ENCODE data around the gene PDGFC.
"Not testable (repeated sequence)": the region's sequence is repeated elsewhere in the genome, so short reads cannot be mapped to it uniquely, and the experiment has no call there.

Gene PDGFC

DNA sequence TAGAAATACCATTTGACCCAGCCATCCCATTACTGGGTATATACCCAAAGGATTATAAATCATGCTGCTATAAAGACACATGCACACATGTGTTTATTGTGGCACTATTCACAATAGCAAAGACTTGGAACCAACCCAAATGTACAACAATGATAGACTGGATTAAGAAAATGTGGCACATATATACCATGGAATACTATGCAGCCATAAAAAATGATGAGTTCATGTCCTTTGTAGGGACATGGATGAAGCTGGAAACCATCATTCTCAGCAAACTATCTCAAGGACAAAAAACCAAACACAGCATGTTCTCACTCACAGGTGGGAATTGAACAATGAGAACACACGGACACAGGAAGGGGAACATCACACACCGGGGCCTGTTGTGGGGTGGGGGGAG is 39.2 kb downstream of the PDGFC start:
- not testable (repeated sequence) for H3K4me1 ChIP-seq (ENCODE audit: insufficient read depth, low read length)

DNA sequence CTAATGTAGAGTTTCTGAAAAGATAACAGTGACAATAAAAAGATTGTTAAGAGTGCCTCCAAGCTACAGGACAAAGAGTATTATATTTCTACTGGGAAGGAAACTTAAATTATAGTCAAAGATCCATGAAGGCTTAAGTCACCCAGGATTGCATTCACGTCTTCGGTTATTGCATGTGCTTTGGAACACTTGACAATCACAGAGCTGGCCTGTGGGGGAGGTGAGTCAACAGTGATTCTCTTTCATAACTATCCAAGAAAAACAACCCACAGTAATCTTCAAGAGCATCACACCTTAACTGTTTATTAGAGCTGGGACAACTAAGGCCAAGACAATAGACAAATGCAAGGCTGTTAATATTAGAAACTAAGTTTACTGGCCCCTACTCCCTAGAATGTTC is 40.3 kb downstream of the PDGFC start:
- Histone ChIP-seq H3K9ac (ENCODE audit: low read depth, low read length) (no peak overlapping the region), H3K9me3 (ENCODE audit: insufficient read depth, low read depth, low read length) (no peaks in the 10 kb centered on the region), H3K27ac (ENCODE audit: low read depth, low read length) (no peak overlapping the region), H3K36me3 (ENCODE audit: insufficient read depth, low read length) (no peaks in the 10 kb centered on the region), H3K27me3 (ENCODE audit: insufficient read depth, low read length) (no peaks in the 10 kb centered on the region), H3K4me1 (ENCODE audit: insufficient read depth, low read length) (no peaks in the 10 kb centered on the region), H3K4me3 (ENCODE audit: low read length) (no peak overlapping the region)
- 100% methylated on average over 2 of the region's 2 CpGs for WGBS

More for the DNA sequence above, 39.2 kb downstream of the PDGFC start:
- not testable (repeated sequence) for H3K36me3 ChIP-seq (ENCODE audit: insufficient read depth, low read length); H3K4me3 ChIP-seq (ENCODE audit: low read length); H3K27me3 ChIP-seq (ENCODE audit: insufficient read depth, low read length); H3K27ac ChIP-seq (ENCODE audit: low read depth, low read length); H3K9me3 ChIP-seq (ENCODE audit: insufficient read depth, low read depth, low read length); H3K9ac ChIP-seq (ENCODE audit: low read depth, low read length)
- WGBS: no CpG with 5 or more reads among the region's 2 CpGs

DNA sequence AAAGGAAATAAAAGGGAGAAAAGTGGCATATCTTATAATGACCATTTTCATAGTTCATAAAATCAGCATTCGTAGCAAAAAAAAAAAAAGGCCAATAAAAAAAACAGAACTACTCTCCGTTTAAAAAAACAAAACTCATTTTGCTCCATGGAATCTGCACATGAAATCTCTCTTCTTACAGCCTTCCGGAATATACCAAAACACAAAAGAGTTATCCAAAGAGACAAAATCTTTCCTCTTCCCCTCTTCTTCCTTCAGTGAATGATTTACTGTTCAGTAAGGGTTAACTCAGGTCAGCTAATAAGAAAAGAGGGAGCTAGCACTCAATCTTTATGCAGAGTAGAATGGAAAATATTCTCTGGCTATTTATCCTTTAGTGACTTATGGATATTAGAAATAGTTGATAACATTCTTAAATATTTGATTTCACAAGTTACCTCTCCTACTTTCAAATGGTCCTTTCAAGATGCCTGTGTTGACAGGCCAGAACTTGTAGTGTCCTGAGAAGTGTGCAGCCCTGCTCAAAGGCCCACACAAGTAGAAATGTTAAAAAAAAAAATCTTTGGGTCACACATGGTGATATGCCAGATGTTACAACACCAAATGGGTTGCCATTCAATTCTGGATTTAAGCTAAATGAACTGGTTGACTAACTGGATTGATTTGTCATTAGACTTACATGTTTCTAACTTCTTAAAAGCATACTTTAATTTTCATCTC is 42.1 kb downstream of the PDGFC start:
- H3K36me3 ChIP-seq (ENCODE audit: insufficient read depth, low read length): no peaks in the 10 kb centered on the region
- no peaks in the 10 kb centered on the region for H3K27me3 ChIP-seq (ENCODE audit: insufficient read depth, low read length)
- H3K9ac ChIP-seq (ENCODE audit: low read depth, low read length): no peak overlapping the region
- no peaks in the 10 kb centered on the region for H3K4me1 ChIP-seq (ENCODE audit: insufficient read depth, low read length)
- WGBS: 96% methylated on average over 3 of the region's 3 CpGs
- no peak overlapping the region for H3K27ac ChIP-seq (ENCODE audit: low read depth, low read length)
- H3K4me3 ChIP-seq (ENCODE audit: low read length): no peak overlapping the region
- no peaks in the 10 kb centered on the region for H3K9me3 ChIP-seq (ENCODE audit: insufficient read depth, low read depth, low read length)

DNA sequence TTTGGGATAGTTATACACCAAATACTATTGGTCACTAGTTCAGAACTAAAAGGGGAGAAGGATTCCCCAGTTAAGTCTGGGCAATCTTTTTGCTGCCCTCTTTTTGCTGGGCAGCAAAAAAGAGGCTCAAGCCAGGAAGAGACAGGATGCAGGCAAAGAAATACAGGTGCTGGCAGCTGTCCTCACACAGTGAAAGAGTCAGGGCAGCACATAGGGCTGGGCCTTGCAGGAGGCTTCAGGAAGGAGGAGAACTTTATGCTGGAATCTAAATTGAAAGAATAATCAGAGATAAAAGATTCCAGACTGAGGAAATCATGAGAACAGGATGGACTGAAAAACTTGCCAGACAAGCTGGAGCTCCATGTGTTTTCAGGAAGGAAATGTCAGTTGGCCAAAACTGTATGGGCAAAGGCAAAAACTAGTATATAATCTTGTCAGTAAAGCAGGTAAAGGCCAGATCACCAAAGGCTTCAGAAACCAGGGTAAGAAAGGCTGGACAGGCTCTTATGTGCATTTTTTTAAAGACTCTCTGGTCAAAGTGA is 46.8 kb downstream of the PDGFC start:
- Histone ChIP-seq H3K4me3 (ENCODE audit: low read length) (no peak overlapping the region), H3K4me1 (ENCODE audit: insufficient read depth, low read length) (no peaks in the 10 kb centered on the region), H3K9ac (ENCODE audit: low read depth, low read length) (no peak overlapping the region), H3K9me3 (ENCODE audit: insufficient read depth, low read depth, low read length) (no peaks in the 10 kb centered on the region), H3K27me3 (ENCODE audit: insufficient read depth, low read length) (no peaks in the 10 kb centered on the region), H3K36me3 (ENCODE audit: insufficient read depth, low read length) (no peaks in the 10 kb centered on the region), H3K27ac (ENCODE audit: low read depth, low read length) (no peak overlapping the region)

DNA sequence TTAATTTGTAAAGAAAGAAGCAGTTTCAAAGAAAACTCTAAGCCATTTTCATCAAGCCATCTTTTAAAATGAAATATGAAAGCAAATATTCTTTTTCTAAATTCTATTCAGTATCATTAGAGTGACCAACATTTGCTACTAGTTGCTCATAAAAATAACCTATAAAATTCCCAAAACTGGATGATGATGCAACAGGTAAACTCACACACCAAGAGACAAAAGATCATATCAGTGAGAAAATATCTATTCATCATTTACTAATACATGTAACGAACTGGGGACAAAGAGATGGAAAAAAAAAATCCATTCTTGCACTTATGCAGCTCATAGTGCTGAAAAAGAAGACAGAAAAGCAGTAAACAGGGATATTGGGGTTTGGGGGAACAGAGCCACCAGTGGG is 48.1 kb downstream of the PDGFC start:
- Histone ChIP-seq H3K27ac (ENCODE audit: low read depth, low read length) (no peak overlapping the region), H3K4me1 (ENCODE audit: insufficient read depth, low read length) (no peaks in the 10 kb centered on the region), H3K27me3 (ENCODE audit: insufficient read depth, low read length) (no peaks in the 10 kb centered on the region), H3K9ac (ENCODE audit: low read depth, low read length) (no peak overlapping the region), H3K4me3 (ENCODE audit: low read length) (no peak overlapping the region), H3K36me3 (ENCODE audit: insufficient read depth, low read length) (no peaks in the 10 kb centered on the region), H3K9me3 (ENCODE audit: insufficient read depth, low read depth, low read length) (no peaks in the 10 kb centered on the region)
- WGBS: 100% methylated on average over 1 of the region's 1 CpG

DNA sequence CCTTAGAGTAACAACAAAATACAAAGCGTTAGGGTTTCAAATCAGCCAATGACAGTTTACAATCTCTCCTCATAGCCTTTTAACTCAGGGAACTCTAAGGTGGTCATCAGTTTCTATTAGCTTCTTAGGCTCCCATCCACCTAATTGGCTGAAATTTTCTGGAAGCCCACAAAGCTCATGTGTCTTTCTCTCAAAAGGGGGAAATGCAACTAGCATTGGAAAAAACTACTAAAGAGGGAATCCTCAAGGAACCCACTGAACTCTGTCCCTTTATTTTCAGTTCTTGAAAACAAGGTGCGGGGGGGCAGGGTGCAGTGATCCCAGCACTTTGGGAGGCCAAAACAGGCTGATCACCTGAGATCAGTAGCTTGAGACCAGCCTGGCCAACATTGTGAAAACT is 56.4 kb downstream of the PDGFC start:
- WGBS: 97% methylated on average over 2 of the region's 2 CpGs
- Histone ChIP-seq H3K4me3 (ENCODE audit: low read length) (no peak overlapping the region), H3K27ac (ENCODE audit: low read depth, low read length) (no peak overlapping the region), H3K27me3 (ENCODE audit: insufficient read depth, low read length) (no peaks in the 10 kb centered on the region), H3K9me3 (ENCODE audit: insufficient read depth, low read depth, low read length) (no peaks in the 10 kb centered on the region), H3K36me3 (ENCODE audit: insufficient read depth, low read length) (no peaks in the 10 kb centered on the region), H3K4me1 (ENCODE audit: insufficient read depth, low read length) (no peaks in the 10 kb centered on the region), H3K9ac (ENCODE audit: low read depth, low read length) (no peak overlapping the region)

DNA sequence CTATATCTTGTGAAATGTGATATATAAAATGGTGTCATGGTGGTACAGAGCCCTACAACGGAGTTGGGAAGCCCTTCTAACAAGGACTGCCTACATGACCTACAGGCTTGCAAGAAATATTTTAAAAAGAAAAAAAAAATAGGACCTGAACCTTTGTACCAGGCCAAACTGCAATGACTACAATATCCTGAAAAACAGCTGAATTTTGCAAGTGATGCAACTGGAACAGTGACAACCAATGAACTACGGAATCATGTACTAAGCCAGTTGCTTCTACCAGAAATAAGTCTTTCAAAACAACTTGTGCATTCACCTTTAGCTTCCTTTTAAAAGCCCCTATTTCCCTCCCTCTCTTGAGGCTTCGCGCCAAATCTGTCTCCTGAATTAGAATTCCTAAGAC is 58.4 kb downstream of the PDGFC start:
- Histone ChIP-seq H3K9ac (ENCODE audit: low read depth, low read length) (no peak overlapping the region), H3K4me3 (ENCODE audit: low read length) (no peak overlapping the region), H3K27ac (ENCODE audit: low read depth, low read length) (no peak overlapping the region), H3K4me1 (ENCODE audit: insufficient read depth, low read length) (no peaks in the 10 kb centered on the region), H3K27me3 (ENCODE audit: insufficient read depth, low read length) (no peaks in the 10 kb centered on the region), H3K36me3 (ENCODE audit: insufficient read depth, low read length) (no peaks in the 10 kb centered on the region), H3K9me3 (ENCODE audit: insufficient read depth, low read depth, low read length) (no peaks in the 10 kb centered on the region)
- 97% methylated on average over 4 of the region's 4 CpGs for WGBS

DNA sequence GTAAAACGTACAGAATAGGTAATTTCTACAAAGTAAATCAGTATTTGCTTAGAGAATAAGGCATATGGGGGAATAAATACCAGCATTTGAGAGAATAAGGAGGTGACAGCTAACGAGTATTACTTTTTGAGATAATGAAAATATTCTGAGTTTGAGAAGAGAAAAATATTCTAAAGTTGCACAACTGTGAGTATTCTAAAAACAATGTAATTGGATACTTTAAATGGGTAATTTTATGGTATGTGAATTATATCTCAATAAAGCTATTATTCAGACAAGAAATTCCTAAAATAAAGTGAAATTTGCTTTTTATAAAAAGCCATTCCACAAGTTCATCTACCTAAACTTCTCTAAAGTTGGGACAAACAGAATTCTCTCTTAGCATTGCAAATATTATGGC is 62.6 kb downstream of the PDGFC start:
- Histone ChIP-seq H3K4me3 (ENCODE audit: low read length) (no peak overlapping the region), H3K9me3 (ENCODE audit: insufficient read depth, low read depth, low read length) (no peaks in the 10 kb centered on the region), H3K36me3 (ENCODE audit: insufficient read depth, low read length) (no peaks in the 10 kb centered on the region), H3K9ac (ENCODE audit: low read depth, low read length) (no peak overlapping the region), H3K27me3 (ENCODE audit: insufficient read depth, low read length) (no peaks in the 10 kb centered on the region), H3K27ac (ENCODE audit: low read depth, low read length) (no peak overlapping the region), H3K4me1 (ENCODE audit: insufficient read depth, low read length) (no peaks in the 10 kb centered on the region)
- WGBS: 96% methylated on average over 2 of the region's 2 CpGs

DNA sequence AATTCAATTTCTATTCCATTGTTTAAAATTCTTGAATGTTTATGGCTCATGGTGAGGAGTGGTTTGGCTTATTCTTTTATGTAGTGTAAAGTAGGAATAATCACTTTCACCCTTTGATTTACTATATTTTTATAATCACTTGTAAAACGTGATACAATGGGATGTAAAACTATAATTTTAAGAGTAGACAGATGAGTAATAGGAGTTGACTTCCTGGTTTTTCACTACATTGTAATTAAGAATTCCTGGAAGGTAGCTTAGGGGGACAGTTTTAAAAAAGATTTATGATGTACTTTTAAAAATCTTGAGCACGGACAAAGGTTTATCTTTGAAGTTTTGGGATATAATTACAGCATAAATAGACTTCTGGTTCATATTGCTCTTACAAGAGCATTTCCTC is 65.3 kb downstream of the PDGFC start:
- no peak overlapping the region for H3K9ac ChIP-seq (ENCODE audit: low read depth, low read length)
- 86% methylated on average over 1 of the region's 2 CpGs for WGBS
- no peaks in the 10 kb centered on the region for H3K27me3 ChIP-seq (ENCODE audit: insufficient read depth, low read length)
- H3K36me3 ChIP-seq (ENCODE audit: insufficient read depth, low read length): no peaks in the 10 kb centered on the region
- no peak overlapping the region for H3K4me3 ChIP-seq (ENCODE audit: low read length)
- no peaks in the 10 kb centered on the region for H3K4me1 ChIP-seq (ENCODE audit: insufficient read depth, low read length)
- H3K27ac ChIP-seq (ENCODE audit: low read depth, low read length): no peak overlapping the region
- no peaks in the 10 kb centered on the region for H3K9me3 ChIP-seq (ENCODE audit: insufficient read depth, low read depth, low read length)

DNA sequence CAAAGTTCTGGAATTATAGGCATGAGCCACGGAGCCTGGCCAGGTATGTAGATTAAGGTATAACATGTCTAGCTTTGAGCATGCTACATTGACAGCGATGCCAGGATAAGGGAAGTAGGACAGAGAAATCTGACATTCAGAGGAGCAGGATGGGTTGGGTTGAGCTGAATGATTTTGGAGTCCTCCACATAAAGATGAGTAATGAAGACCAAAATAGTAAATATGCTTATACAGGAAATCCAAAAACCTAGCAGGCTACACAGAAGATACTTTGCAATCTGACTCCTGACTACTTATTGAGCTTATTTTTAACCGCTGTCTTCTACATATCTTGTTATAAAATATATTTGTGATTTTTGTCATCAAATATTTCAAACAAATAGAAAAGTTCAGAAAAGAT is 69.7 kb downstream of the PDGFC start:
- Histone ChIP-seq H3K27me3 (ENCODE audit: insufficient read depth, low read length) (no peaks in the 10 kb centered on the region), H3K9ac (ENCODE audit: low read depth, low read length) (no peak overlapping the region), H3K4me3 (ENCODE audit: low read length) (no peak overlapping the region), H3K4me1 (ENCODE audit: insufficient read depth, low read length) (no peaks in the 10 kb centered on the region), H3K27ac (ENCODE audit: low read depth, low read length) (no peak overlapping the region), H3K9me3 (ENCODE audit: insufficient read depth, low read depth, low read length) (no peaks in the 10 kb centered on the region), H3K36me3 (ENCODE audit: insufficient read depth, low read length) (no peaks in the 10 kb centered on the region)
- WGBS: 95% methylated on average over 2 of the region's 3 CpGs

DNA sequence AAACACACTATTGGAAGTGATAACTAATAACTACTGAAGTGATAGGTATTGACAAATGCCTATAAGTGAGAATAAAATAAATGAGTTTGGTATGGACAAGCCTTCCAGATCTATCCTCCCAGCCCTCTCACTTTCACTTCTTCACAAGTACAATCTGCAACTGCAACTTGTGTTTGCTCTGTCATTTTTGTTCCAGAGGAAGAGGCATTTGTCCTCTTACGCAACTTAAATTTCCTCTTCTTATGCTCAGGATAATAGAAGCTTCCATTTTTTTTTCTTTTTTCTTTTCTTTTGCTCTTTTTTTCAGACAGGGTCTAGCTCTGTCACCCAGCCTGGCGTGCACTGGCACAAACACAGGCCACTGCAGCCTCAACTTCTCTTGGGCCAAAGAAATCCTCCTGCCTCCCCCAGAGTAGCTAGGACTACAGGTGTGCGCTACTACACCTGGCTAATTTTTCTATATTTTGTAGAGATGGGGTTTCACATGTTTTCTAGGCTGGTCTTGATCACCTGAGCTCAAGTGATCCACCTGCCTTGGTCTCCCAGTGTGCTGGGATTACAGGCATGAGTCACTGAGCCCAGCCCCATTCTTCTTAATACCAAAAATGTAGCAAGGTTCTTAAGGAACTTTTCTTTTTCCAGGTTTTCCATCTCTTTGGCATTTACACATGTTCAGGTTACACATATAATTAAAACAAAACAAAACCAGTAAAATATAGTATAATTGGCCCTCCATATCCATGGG is 73.1 kb downstream of the PDGFC start:
- Histone ChIP-seq H3K36me3 (ENCODE audit: insufficient read depth, low read length) (no peaks in the 10 kb centered on the region), H3K9ac (ENCODE audit: low read depth, low read length) (no peak overlapping the region), H3K9me3 (ENCODE audit: insufficient read depth, low read depth, low read length) (no peaks in the 10 kb centered on the region), H3K27me3 (ENCODE audit: insufficient read depth, low read length) (no peaks in the 10 kb centered on the region), H3K4me1 (ENCODE audit: insufficient read depth, low read length) (no peaks in the 10 kb centered on the region), H3K4me3 (ENCODE audit: low read length) (no peak overlapping the region), H3K27ac (ENCODE audit: low read depth, low read length) (no peak overlapping the region)
- 94% methylated on average over 2 of the region's 3 CpGs for WGBS
